ENCODE results near the gene MALT1.
"Not testable (repeated sequence)": the region's sequence is repeated elsewhere in the genome, so short reads cannot be mapped to it uniquely, and the experiment has no call there.

Gene MALT1

DNA sequence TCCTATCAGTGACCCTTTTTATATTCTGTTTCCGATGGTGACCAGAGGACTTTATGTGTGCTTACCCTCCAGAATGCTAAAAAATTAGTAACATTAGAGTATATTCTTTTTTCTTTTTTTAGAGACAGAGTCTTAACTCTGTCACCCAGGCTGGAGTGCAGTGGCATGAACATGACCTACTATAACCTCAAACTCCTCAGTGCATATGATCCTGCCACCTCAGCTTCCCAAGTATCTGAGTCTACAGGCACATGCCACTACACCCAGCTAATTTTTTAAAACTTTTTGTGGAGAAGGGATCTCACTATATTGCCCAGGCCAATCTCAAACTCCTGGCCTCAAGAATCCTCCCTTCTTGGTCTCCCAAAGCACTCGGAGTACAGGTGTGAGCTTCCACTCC is 74.6 kb downstream of the MALT1 start:
- Histone ChIP-seq H3K36me3 (ENCODE audit: insufficient read depth, low read length) (peaks cover 77% of the 10 kb centered on the region), H3K4me3 (ENCODE audit: low read length) (no peak overlapping the region), H3K9me3 (ENCODE audit: low read length) (peaks cover 16% of the 10 kb centered on the region), H2AFZ (ENCODE audit: low read depth, low read length) (no peak overlapping the region), H3K27me3 (ENCODE audit: insufficient read depth, low read length) (no peaks in the 10 kb centered on the region), H3K4me1 (ENCODE audit: insufficient read depth, low read length) (no peaks in the 10 kb centered on the region)

DNA sequence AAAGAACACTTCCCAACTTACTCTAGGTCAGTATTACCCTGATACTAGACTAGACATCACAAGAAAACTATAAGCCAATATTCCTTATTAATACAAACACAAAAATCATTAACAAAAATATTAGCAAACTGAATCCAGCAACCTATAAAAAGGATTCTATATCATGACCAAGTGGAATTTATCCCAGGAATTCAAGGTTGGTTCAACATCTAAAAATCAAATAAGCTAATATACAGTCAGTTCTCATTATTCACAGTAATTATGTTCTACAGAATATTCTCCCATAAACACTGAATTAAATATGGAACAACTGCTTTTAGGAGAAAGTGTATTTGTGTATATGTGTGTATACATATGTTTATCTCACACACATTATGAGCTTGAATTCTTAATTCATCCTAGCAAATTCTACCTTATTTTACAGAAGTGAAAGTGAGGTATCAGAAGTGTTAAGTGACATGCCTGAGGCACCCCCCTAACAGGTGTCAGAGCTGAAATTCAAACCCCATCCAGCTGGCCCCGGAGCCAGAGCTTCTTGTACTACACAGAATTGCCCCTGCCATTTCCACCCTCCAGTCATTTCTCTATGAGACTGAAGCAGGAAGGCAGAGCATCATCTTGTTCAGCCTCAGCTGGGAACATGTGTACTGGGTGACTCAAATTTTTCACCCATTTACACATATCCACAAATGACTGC is 77.8 kb downstream of the MALT1 start:
- H3K4me3 ChIP-seq (ENCODE audit: low read length) = no peak overlapping the region
- no peaks in the 10 kb centered on the region for H3K27me3 ChIP-seq (ENCODE audit: insufficient read depth, low read length)
- no peak overlapping the region for H2AFZ ChIP-seq (ENCODE audit: low read depth, low read length)
- peaks cover 16% of the 10 kb centered on the region for H3K9me3 ChIP-seq (ENCODE audit: low read length)
- H3K4me1 ChIP-seq (ENCODE audit: insufficient read depth, low read length) = peaks cover 7% of the 10 kb centered on the region
- H3K36me3 ChIP-seq (ENCODE audit: insufficient read depth, low read length) = peaks cover 65% of the 10 kb centered on the region

DNA sequence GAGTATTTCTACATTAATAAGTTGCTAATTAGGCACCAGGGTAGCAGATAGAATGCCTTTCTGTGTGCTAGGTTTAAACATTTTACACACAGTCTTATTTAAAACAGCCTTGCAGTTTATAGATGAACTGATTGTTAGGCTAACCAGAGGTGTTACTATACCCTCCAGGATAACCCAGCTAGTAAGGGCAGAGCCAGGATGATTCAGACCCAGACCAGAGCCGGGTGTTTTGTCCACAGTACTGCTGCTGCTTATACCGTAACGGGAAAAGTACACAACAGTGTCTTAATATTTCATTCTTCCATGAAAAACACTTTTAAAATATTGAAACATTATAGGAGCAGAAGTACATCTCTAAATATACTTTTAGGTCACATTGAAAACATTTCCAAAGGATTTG is 82.7 kb downstream of the MALT1 start:
- Histone ChIP-seq H3K9me3 (ENCODE audit: low read length) (peaks cover 5% of the 10 kb centered on the region), H3K36me3 (ENCODE audit: insufficient read depth, low read length) (peaks cover 20% of the 10 kb centered on the region), H3K4me1 (ENCODE audit: insufficient read depth, low read length) (peaks cover 26% of the 10 kb centered on the region), H3K27me3 (ENCODE audit: insufficient read depth, low read length) (no peaks in the 10 kb centered on the region), H3K4me3 (ENCODE audit: low read length) (no peak overlapping the region), H2AFZ (ENCODE audit: low read depth, low read length) (no peak overlapping the region)

DNA sequence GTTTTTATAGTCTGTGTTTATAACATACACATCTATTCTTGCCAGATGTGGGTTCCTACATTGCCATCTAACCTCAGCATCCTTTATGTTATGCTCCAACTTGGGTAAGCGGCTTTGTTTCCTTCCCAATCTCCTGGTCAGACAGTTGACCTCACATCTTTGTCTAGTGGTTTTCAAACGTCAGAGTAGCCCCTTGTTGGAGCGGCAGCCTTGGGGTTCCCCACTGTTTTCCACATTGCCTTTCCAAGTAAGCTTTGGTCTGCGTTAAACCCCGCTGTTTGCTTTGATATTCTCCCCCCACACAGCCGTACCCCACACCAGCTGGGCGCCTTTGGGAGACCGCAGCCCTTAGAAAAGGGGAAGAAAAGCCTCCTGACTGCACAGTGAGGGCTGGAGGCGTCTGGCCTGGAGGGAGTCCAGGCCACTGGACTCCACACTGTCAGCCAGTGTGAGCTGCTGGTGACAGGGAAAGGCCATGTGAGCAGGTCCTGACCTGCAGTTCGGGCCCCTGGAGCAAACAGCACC is 83.3 kb downstream of the MALT1 start:
- H3K27me3 ChIP-seq (ENCODE audit: insufficient read depth, low read length) = no peaks in the 10 kb centered on the region

DNA sequence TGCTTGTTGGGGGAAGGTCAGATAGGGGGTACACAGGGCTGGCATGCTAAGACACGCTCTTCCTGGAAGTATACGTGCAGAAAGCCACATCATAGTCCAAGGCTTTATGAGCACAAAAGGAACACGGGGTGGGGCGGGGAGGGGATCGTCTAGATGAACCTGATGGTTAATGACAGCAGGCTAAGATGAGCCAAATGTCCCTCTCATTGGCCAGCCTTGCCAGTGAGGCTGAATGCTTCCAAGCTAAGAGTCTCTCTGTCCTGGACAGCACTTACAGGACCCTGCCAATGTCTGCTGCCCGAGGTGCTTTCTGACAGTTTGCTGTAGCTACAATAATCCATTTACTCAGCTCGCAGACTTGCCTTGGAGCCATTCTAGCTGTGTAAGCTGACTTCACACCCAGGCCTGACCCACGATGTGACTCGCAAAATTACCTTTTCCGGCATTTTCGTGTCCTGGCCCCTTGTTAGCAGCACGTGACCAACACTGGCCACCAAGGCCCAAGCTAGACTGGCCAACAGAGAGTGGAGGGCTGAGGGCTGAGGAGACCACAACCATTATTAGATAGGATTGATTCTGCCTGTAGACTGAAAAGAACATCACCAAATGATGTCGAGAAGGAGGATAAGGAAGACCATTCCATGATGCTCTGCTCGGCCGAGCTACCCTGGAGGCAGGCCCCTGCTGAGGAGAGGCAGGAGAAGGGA is 84.2 kb downstream of the MALT1 start:
- Histone ChIP-seq H3K4me1 (ENCODE audit: insufficient read depth, low read length) (peaks cover 26% of the 10 kb centered on the region), H3K27me3 (ENCODE audit: insufficient read depth, low read length) (no peaks in the 10 kb centered on the region), H3K36me3 (ENCODE audit: insufficient read depth, low read length) (peaks cover 5% of the 10 kb centered on the region), H3K9me3 (ENCODE audit: low read length) (no peaks in the 10 kb centered on the region), H3K4me3 (ENCODE audit: low read length) (no peak overlapping the region), H2AFZ (ENCODE audit: low read depth, low read length) (no peak overlapping the region)

More for the DNA sequence above, 83.3 kb downstream of the MALT1 start:
- no peak overlapping the region for H2AFZ ChIP-seq (ENCODE audit: low read depth, low read length)
- H3K4me3 ChIP-seq (ENCODE audit: low read length) = no peak overlapping the region
- H3K36me3 ChIP-seq (ENCODE audit: insufficient read depth, low read length) = peaks cover 13% of the 10 kb centered on the region
- peaks cover 26% of the 10 kb centered on the region for H3K4me1 ChIP-seq (ENCODE audit: insufficient read depth, low read length)
- no peaks in the 10 kb centered on the region for H3K9me3 ChIP-seq (ENCODE audit: low read length)

DNA sequence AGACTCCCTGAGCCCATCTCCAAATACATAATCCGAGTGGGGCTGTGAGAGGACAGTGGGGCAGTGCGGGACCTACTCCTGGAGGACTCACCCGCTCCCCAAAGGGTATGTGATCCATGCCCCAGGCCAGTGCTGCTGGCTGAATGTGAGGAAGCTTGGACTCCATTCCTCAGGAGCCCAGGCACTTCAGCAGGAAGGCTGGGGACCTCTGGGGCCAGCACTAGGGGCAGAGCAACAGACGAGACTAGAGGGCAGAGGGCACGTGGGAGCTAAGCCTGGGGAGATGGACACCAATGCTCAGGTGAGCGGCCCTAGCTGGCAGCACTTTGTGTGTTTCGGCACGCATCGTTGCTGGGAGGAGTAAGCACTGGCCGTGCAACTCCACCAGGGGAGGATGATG is 84.9 kb downstream of the MALT1 start:
- Histone ChIP-seq H2AFZ (ENCODE audit: low read depth, low read length) (no peak overlapping the region), H3K36me3 (ENCODE audit: insufficient read depth, low read length) (no peaks in the 10 kb centered on the region), H3K9me3 (ENCODE audit: low read length) (no peaks in the 10 kb centered on the region), H3K4me1 (ENCODE audit: insufficient read depth, low read length) (peaks cover 26% of the 10 kb centered on the region), H3K27me3 (ENCODE audit: insufficient read depth, low read length) (no peaks in the 10 kb centered on the region), H3K4me3 (ENCODE audit: low read length) (no peak overlapping the region)

DNA sequence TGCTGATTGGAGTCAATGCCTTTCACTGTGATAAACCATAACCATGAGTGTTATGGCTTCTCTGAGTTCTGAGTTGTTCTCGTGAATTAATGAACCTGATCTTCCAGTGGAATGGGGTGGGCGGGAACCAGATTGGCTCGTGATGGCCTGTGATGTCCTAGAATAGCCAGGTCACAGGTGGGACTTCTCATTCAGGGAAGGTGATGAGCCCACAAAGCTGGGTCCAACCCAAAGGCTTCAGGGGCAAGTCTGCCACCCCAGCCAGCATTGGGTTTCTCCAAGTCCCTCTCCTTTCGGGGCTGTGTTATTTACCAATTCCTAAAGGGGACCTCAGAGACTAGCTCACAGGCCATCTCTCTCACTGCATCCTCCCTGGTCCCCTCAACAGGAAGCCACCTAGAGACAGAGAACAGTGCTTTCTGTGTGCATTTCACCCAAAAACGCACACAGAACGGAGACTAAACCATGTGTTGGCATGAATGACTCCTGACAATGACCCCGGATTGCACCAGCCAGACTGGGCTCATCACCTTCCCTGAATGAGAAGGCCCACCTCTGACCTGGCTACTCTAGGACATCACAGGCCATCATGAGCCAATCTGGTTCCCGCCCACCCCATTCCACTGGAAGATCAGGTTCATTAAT is 85.5 kb downstream of the MALT1 start:
- H3K4me3 ChIP-seq (ENCODE audit: low read length) = no peak overlapping the region

DNA sequence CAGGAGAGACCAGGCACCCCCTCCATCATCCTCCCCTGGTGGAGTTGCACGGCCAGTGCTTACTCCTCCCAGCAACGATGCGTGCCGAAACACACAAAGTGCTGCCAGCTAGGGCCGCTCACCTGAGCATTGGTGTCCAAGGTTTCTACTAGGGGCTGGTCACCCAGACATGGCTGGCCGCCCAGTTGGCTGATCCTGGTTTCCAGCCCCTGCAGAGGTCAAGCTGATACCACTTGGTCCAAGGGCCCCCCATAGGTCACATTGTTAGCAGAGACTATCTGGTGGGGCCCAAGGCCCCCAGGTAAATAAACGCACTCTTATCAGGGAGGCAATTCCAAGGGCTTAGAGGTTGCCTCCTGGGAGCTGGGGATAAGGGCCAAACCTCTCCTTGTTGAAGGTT is 86.1 kb downstream of the MALT1 start:
- H3K27me3 ChIP-seq (ENCODE audit: insufficient read depth, low read length); H2AFZ ChIP-seq (ENCODE audit: low read depth, low read length); H3K4me3 ChIP-seq (ENCODE audit: low read length); H3K9me3 ChIP-seq (ENCODE audit: low read length); H3K36me3 ChIP-seq (ENCODE audit: insufficient read depth, low read length): not testable (repeated sequence)
- peaks cover 26% of the 10 kb centered on the region for H3K4me1 ChIP-seq (ENCODE audit: insufficient read depth, low read length)

More for the DNA sequence above, 85.5 kb downstream of the MALT1 start:
- Histone ChIP-seq H3K27me3 (ENCODE audit: insufficient read depth, low read length) (no peaks in the 10 kb centered on the region), H3K9me3 (ENCODE audit: low read length) (no peaks in the 10 kb centered on the region), H3K4me1 (ENCODE audit: insufficient read depth, low read length) (peaks cover 26% of the 10 kb centered on the region), H3K36me3 (ENCODE audit: insufficient read depth, low read length) (no peaks in the 10 kb centered on the region), H2AFZ (ENCODE audit: low read depth, low read length) (no peak overlapping the region)

DNA sequence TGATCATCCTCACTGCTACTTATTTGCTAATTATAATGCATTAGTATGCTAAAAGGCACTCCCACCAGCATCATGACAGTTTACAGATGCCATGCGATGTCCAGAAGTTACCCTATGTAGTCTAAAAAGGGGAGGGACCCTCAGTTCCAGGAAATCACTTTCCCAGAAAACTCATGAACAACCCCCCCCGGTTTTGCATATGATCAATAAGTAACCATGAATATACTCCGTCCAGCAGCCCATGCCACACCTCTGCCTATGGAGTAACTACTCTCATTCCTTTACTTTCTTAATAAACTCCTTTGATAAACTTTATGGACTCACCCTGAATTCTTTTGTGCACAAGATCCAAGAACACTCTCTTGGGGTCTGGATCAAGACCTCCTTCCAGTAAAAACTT is 86.8 kb downstream of the MALT1 start:
- Histone ChIP-seq H3K4me1 (ENCODE audit: insufficient read depth, low read length) (peaks cover 26% of the 10 kb centered on the region), H3K27me3 (ENCODE audit: insufficient read depth, low read length) (no peaks in the 10 kb centered on the region), H3K4me3 (ENCODE audit: low read length) (no peak overlapping the region), H3K36me3 (ENCODE audit: insufficient read depth, low read length) (no peaks in the 10 kb centered on the region), H3K9me3 (ENCODE audit: low read length) (no peaks in the 10 kb centered on the region), H2AFZ (ENCODE audit: low read depth, low read length) (no peak overlapping the region)

DNA sequence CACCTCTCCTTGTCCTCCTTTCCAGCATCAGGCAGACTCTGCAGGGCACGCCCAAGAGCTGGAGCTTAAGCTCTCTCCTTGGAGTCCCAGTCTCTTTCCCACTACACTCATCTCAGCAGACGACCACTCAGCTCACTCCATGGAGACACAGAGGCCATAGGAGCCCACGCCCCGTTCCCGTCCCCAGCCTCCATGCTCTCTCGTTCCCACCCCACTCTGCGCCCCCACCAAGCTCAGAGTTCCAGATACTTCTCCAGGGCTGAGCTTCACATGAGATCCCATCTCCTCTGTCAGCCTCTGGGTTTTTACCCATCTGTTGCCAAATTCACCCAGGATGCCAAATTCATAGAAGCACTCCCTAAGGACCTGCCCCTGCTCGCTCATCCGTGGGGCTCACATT is 87.3 kb downstream of the MALT1 start:
- Histone ChIP-seq H3K4me1 (ENCODE audit: insufficient read depth, low read length) (peaks cover 24% of the 10 kb centered on the region), H3K36me3 (ENCODE audit: insufficient read depth, low read length) (no peaks in the 10 kb centered on the region), H2AFZ (ENCODE audit: low read depth, low read length) (no peak overlapping the region), H3K27me3 (ENCODE audit: insufficient read depth, low read length) (no peaks in the 10 kb centered on the region), H3K9me3 (ENCODE audit: low read length) (no peaks in the 10 kb centered on the region), H3K4me3 (ENCODE audit: low read length) (no peak overlapping the region)

DNA sequence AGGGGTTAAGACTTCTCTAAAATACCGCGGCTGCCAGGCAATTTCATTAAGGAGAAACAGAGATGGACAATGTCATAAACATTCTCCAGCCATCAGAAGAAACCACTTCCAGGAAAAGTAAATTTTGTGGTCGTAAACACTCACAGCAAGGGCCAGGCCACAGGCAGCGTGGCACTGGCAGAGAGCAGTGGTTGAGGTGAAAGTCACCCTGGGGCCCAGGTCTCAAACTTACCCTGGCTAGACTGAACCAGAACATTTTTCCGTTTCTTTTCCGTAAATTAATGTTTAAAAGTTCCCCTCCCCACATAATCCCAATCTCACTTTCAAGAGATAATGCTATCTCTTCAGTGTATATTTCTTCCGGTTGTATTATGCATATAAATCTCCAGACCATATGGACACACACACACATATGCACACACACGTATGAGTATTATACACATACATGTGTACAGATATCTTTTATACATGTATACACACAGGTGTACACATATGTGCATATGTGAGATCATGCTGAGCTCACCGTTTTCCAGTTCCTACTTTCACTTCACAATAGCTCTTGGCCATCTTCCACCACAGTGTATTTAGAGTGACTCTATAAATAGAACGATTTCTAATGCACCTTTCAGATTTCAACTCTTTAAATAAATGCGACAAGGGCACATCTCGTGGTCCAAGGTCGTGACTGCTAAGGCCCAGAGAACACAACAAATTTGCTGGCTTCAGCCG is 90.1 kb downstream of the MALT1 start:
- Histone ChIP-seq H3K27me3 (ENCODE audit: insufficient read depth, low read length) (peaks cover 1% of the 10 kb centered on the region), H3K4me3 (ENCODE audit: low read length) (no peak overlapping the region), H2AFZ (ENCODE audit: low read depth, low read length) (no peak overlapping the region), H3K4me1 (ENCODE audit: insufficient read depth, low read length) (no peaks in the 10 kb centered on the region), H3K9me3 (ENCODE audit: low read length) (no peaks in the 10 kb centered on the region), H3K36me3 (ENCODE audit: insufficient read depth, low read length) (no peaks in the 10 kb centered on the region)

DNA sequence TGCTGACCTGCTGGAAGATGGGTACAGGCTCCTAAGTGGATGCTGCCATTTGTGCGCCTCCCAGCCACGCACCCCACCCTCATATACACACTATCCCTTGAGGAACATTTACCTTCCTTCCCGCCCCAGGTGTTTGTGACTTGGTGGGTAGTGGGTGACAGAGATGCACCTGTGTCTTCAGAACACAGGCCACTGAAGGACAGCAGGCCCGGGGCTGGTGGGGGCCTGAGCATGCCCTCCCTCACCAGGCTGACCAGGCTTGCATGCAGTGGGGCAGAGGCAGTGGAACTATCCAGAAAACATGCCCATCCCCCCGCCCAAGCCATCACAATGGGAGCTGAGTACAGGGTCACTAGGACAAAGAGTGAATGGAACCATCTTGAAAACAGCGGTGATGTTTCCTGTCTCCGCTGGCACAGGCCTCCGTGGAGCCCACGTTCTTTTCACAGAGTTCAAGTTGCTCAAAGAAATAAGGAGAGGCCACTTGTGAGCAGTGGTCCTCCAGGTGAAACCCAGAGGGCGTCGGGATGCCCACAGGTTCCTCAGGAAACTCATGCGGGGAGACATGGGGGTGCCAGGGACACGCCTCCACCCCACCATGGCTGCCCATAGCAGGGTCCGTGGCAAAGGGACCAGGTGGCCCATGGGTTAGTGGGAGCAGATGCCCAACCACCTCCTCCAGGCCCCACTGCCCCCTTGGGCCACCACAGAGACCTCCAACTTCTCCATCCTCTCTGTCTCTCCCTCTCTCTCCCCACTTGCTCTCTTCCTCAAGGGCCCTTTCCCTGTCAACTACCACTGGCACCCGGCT is 90.9 kb downstream of the MALT1 start:
- H3K4me3 ChIP-seq (ENCODE audit: low read length) = no peak overlapping the region
- no peaks in the 10 kb centered on the region for H3K36me3 ChIP-seq (ENCODE audit: insufficient read depth, low read length)
- no peaks in the 10 kb centered on the region for H3K4me1 ChIP-seq (ENCODE audit: insufficient read depth, low read length)
- H2AFZ ChIP-seq (ENCODE audit: low read depth, low read length) = no peak overlapping the region
- H3K27me3 ChIP-seq (ENCODE audit: insufficient read depth, low read length) = peaks cover 4% of the 10 kb centered on the region
- H3K9me3 ChIP-seq (ENCODE audit: low read length) = no peaks in the 10 kb centered on the region
